ENCODE results near the gene UTP14C.

DNA sequence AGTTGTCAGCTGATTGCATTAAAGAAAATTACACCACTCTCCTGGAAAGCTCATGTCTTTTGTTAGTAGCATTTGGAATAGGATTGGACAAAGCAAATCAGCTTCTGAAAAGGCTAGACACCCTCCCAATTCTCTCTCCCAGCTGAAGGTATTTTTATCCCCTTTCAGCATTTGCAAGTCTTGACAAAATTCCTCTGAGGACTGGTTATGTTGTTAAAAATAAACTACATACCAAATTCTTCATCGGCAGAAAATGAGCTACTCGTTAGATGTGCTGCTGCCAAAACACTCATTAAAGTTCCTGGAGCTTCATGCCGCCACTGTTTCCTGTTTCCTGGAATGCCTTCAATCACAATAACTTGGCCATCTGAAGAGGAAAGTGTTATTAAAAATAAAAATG, 37.1 kb downstream of the UTP14C start:
- TF ChIP-seq POLR2A (IDR thresholded peaks at IDR 0.05), result no peak
- TF ChIP-seq CTCF (IDR thresholded peaks at IDR 0.05), result no peak
- TF ChIP-seq POLR2AphosphoS5 (IDR thresholded peaks at IDR 0.05), result peak; percentile 12
- no peak for TF ChIP-seq EP300 (IDR thresholded peaks at IDR 0.05)

Data from gastroesophageal sphincter (tissue), 3 donors.